ENCODE results near the gene PAWR.

Gene PAWR

GRCh38 chr12:79644274-79645234, 46.2 kb downstream of the PAWR start:
- no peak for DNase-seq (ENCODE audit: extremely low spot score)
- POLR2A ChIA-PET = no interaction called here
- TF ChIP-seq CTCF (IDR thresholded peaks at IDR 0.05; ENCODE audit: control extremely low read depth, extremely low read depth, low read depth, missing control alignments) = no peak
- CTCF ChIA-PET = interaction anchor here (0.7 to 1.3 kb wide), 3 partner anchors 10 to 224 kb away, joined by 3 to 5 read pairs (median 3); no protein-coding TSS in a partner anchor

- ChIA-PET CTCF (interaction anchor here (1.6 kb wide), 1 partner anchor 11 kb away, joined by 5 read pairs; no protein-coding TSS in a partner anchor), POLR2A (no interaction called here)
- DNase-seq (ENCODE audit: extremely low spot score) = no peak
- TF ChIP-seq CTCF (IDR thresholded peaks at IDR 0.05; ENCODE audit: control extremely low read depth, extremely low read depth, low read depth, missing control alignments) = no peak
Measured at GRCh38 chr12:79643821-79644220, 46.9 kb downstream of the PAWR start.

GRCh38 chr12:79638490-79638889, 52.3 kb downstream of the PAWR start:
- TF ChIP-seq CTCF (IDR thresholded peaks at IDR 0.05; ENCODE audit: control extremely low read depth, extremely low read depth, low read depth, missing control alignments) = no peak
- ChIA-PET CTCF (no interaction called here), POLR2A (no interaction called here)
- no peak for DNase-seq (ENCODE audit: extremely low spot score)

GRCh38 chr12:79637093-79637492, 53.7 kb downstream of the PAWR start:
- no peak for DNase-seq (ENCODE audit: extremely low spot score)
- POLR2A ChIA-PET = no interaction called here
- CTCF ChIA-PET = interaction anchor here (1.1 to 1.5 kb wide), 3 partner anchors 9 to 15 kb away, joined by 3 to 4 read pairs (median 3); no protein-coding TSS in a partner anchor
- TF ChIP-seq CTCF (IDR thresholded peaks at IDR 0.05; ENCODE audit: control extremely low read depth, extremely low read depth, low read depth, missing control alignments) = no peak

GRCh38 chr12:79635676-79636075, 55.1 kb downstream of the PAWR start:
- ChIA-PET CTCF (interaction anchor here (1.5 kb wide), 1 partner anchor 10 kb away, joined by 4 read pairs; no protein-coding TSS in a partner anchor), POLR2A (no interaction called here)
- no peak for DNase-seq (ENCODE audit: extremely low spot score)
- TF ChIP-seq CTCF (IDR thresholded peaks at IDR 0.05; ENCODE audit: control extremely low read depth, extremely low read depth, low read depth, missing control alignments) = no peak

GRCh38 chr12:79634957-79635471, 55.8 kb downstream of the PAWR start:
- ChIA-PET POLR2A (no interaction called here), CTCF (no interaction called here)
- DNase-seq (ENCODE audit: extremely low spot score) = no peak
- no peak for TF ChIP-seq CTCF (IDR thresholded peaks at IDR 0.05; ENCODE audit: control extremely low read depth, extremely low read depth, low read depth, missing control alignments)

Data from GM10248 (cell line).